HCT116 (cell line): ENCODE measurements around the gene CHST12.

Source experiments
- JUND ChIP-seq: IDR thresholded peaks from 2 replicates; pipeline ENCODE4 v1.6.1; 2012
- POLR2AphosphoS5 ChIP-seq: IDR thresholded peaks from 2 replicates; pipeline ENCODE4 v1.6.1; 2011; ENCODE audit warnings: mild to moderate bottlenecking, low read depth, low read length, moderate library complexity
- SIN3A ChIP-seq: IDR thresholded peaks from 2 replicates; pipeline ENCODE4 v1.6.1; 2012; ENCODE audit warnings: low read depth
- TF ChIP-seq, protein P1 (sequence below), 3 experiments: fragments of 200-600 bp in 1 of 3; sonication (generic) in 1 of 3; IDR thresholded peaks in 2 of 3; conservative IDR thresholded peaks in 1 of 3; 2 replicates each; pipeline ENCODE4 v1.5.1; 2012 to 2017; ENCODE audit warnings: low read depth in 2 of 3, low read length in 2 of 3, antibody characterized with exemption in 1 of 3, borderline replicate concordance in 1 of 3, control low read depth in 1 of 3, mild to moderate bottlenecking in 1 of 3, mixed read lengths in 1 of 3, mixed run types in 1 of 3, moderate library complexity in 1 of 3; ENCODE audit not compliant: insufficient read depth in 1 of 3
- TF ChIP-seq, protein P2 (sequence below): IDR thresholded peaks from 2 replicates; pipeline ENCODE4 v1.6.1; 2012

DNA sequence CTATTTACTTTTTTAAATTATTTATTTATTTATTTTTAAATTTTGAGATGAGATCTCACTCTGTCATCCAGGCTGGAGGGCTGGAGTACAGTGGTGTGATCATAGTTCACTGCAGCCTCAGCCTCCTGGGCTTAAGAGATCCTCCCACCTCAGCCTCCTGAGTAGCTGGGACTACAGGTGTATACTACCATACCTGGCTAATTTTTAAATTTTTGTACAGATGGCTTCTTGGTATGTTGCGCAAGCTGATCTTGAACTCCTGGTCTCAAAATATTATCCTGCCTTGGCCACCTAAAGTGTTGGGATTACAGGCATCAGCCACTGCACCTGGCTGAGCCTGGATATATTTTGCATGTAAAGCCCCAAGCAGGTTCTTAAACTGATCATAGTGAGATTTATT lies 7.6 kb downstream of the CHST12 start:
- TF ChIP-seq, protein P1, sequence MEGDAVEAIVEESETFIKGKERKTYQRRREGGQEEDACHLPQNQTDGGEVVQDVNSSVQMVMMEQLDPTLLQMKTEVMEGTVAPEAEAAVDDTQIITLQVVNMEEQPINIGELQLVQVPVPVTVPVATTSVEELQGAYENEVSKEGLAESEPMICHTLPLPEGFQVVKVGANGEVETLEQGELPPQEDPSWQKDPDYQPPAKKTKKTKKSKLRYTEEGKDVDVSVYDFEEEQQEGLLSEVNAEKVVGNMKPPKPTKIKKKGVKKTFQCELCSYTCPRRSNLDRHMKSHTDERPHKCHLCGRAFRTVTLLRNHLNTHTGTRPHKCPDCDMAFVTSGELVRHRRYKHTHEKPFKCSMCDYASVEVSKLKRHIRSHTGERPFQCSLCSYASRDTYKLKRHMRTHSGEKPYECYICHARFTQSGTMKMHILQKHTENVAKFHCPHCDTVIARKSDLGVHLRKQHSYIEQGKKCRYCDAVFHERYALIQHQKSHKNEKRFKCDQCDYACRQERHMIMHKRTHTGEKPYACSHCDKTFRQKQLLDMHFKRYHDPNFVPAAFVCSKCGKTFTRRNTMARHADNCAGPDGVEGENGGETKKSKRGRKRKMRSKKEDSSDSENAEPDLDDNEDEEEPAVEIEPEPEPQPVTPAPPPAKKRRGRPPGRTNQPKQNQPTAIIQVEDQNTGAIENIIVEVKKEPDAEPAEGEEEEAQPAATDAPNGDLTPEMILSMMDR (IDR thresholded peaks at IDR 0.05 in 2 of 3, conservative IDR thresholded peaks at IDR 0.05 in 1 of 3; ENCODE audit: borderline replicate concordance in 1 of 3, insufficient read depth in 1 of 3, low read depth in 2 of 3, low read length in 2 of 3) = no peak
- no peak for TF ChIP-seq JUND
- no peak for TF ChIP-seq SIN3A
- no peak for TF ChIP-seq POLR2AphosphoS5
- TF ChIP-seq, protein P2, sequence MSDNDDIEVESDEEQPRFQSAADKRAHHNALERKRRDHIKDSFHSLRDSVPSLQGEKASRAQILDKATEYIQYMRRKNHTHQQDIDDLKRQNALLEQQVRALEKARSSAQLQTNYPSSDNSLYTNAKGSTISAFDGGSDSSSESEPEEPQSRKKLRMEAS = no peak
